ENCODE results near the gene ARHGEF37. TPM values are rescaled to one million over a fixed set of nuclear protein-coding genes. Genes with fewer than 3 reads are reported as not detected.

ARHGEF37 gene
- total and polyA plus RNA-seq, 4 donors, result 0.71 to 6.1 (median 2.7) TPM

DNA sequence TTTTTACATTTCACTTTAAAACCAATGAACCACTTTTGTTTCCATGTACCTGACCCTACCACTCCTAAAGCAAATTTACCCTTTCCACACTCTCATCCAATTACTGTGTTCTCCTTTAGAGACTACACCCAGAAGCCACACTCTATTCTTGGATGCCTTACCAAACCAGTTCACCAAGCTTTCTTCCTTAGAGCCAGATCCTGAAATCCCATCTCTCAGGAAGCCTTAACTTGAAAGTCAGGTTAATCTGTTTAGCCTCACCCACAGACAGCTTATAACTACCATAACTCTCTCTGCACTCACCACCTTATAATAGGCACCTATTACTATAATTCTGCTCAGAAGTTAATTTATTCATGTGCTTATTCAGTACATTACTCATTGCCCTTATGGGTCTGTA is 34.3 kb upstream of the ARHGEF37 start:
- no peak for DNase-seq (ENCODE audit: low spot score)
- TF ChIP-seq HNF4A (conservative IDR thresholded peaks at IDR 0.05) (no peak), YY1 (IDR thresholded peaks at IDR 0.05) (no peak), RXRA (IDR thresholded peaks at IDR 0.05) (no peak), FOXA1 (IDR thresholded peaks at IDR 0.05) (no peak), SP1 (IDR thresholded peaks at IDR 0.05) (no peak), EGR1 (IDR thresholded peaks at IDR 0.05; ENCODE audit: low read depth in 2 of 2) (no peak), GABPA (IDR thresholded peaks at IDR 0.05 in 1 of 2, conservative IDR thresholded peaks at IDR 0.05 in 1 of 2) (no peak), FOXA2 (IDR thresholded peaks at IDR 0.05) (no peak), HNF4G (IDR thresholded peaks at IDR 0.05) (no peak), NR2F2 (IDR thresholded peaks at IDR 0.05) (no peak)
- TF ChIP-seq, protein P1, sequence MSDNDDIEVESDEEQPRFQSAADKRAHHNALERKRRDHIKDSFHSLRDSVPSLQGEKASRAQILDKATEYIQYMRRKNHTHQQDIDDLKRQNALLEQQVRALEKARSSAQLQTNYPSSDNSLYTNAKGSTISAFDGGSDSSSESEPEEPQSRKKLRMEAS (IDR thresholded peaks at IDR 0.05), result no peak
- TF ChIP-seq, protein P2, sequence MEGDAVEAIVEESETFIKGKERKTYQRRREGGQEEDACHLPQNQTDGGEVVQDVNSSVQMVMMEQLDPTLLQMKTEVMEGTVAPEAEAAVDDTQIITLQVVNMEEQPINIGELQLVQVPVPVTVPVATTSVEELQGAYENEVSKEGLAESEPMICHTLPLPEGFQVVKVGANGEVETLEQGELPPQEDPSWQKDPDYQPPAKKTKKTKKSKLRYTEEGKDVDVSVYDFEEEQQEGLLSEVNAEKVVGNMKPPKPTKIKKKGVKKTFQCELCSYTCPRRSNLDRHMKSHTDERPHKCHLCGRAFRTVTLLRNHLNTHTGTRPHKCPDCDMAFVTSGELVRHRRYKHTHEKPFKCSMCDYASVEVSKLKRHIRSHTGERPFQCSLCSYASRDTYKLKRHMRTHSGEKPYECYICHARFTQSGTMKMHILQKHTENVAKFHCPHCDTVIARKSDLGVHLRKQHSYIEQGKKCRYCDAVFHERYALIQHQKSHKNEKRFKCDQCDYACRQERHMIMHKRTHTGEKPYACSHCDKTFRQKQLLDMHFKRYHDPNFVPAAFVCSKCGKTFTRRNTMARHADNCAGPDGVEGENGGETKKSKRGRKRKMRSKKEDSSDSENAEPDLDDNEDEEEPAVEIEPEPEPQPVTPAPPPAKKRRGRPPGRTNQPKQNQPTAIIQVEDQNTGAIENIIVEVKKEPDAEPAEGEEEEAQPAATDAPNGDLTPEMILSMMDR (IDR thresholded peaks at IDR 0.05; ENCODE audit: low read depth, low read length, missing input control), result no peak
- TF ChIP-seq, protein P3, sequence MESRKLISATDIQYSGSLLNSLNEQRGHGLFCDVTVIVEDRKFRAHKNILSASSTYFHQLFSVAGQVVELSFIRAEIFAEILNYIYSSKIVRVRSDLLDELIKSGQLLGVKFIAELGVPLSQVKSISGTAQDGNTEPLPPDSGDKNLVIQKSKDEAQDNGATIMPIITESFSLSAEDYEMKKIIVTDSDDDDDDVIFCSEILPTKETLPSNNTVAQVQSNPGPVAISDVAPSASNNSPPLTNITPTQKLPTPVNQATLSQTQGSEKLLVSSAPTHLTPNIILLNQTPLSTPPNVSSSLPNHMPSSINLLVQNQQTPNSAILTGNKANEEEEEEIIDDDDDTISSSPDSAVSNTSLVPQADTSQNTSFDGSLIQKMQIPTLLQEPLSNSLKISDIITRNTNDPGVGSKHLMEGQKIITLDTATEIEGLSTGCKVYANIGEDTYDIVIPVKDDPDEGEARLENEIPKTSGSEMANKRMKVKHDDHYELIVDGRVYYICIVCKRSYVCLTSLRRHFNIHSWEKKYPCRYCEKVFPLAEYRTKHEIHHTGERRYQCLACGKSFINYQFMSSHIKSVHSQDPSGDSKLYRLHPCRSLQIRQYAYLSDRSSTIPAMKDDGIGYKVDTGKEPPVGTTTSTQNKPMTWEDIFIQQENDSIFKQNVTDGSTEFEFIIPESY (IDR thresholded peaks at IDR 0.05), result no peak
- TF ChIP-seq, protein P4, sequence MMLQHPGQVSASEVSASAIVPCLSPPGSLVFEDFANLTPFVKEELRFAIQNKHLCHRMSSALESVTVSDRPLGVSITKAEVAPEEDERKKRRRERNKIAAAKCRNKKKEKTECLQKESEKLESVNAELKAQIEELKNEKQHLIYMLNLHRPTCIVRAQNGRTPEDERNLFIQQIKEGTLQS (IDR thresholded peaks at IDR 0.05), result no peak
- no peaks in the 10 kb centered on the region for H3K9me3 ChIP-seq (ENCODE audit: control insufficient read depth in 4 of 4, low read length in 3 of 4)
- H3K9ac ChIP-seq (ENCODE audit: low read depth in 1 of 2, low read length in 2 of 2), result no peak overlapping the region
- H3K36me3 ChIP-seq (ENCODE audit: control insufficient read depth in 4 of 4, insufficient read depth in 3 of 4, low read depth in 1 of 4, low read length in 3 of 4), result peaks cover 6 to 18% (median 8%) of the 10 kb centered on the region in 4 donors
- H3K27ac ChIP-seq (ENCODE audit: low read depth in 1 of 2, low read length in 2 of 2), result no peak overlapping the region
- H3K4me1 ChIP-seq (ENCODE audit: control insufficient read depth in 4 of 4, insufficient read depth in 4 of 4, low read length in 3 of 4), result peaks cover 11 to 46% (median 30%) of the 10 kb centered on the region in 4 donors
- no peaks in the 10 kb centered on the region for H3K27me3 ChIP-seq (ENCODE audit: control insufficient read depth in 4 of 4, insufficient read depth in 4 of 4, low read length in 3 of 4)
- no peak overlapping the region for H3K4me3 ChIP-seq (ENCODE audit: low read depth in 1 of 3, low read length in 3 of 3)

DNA sequence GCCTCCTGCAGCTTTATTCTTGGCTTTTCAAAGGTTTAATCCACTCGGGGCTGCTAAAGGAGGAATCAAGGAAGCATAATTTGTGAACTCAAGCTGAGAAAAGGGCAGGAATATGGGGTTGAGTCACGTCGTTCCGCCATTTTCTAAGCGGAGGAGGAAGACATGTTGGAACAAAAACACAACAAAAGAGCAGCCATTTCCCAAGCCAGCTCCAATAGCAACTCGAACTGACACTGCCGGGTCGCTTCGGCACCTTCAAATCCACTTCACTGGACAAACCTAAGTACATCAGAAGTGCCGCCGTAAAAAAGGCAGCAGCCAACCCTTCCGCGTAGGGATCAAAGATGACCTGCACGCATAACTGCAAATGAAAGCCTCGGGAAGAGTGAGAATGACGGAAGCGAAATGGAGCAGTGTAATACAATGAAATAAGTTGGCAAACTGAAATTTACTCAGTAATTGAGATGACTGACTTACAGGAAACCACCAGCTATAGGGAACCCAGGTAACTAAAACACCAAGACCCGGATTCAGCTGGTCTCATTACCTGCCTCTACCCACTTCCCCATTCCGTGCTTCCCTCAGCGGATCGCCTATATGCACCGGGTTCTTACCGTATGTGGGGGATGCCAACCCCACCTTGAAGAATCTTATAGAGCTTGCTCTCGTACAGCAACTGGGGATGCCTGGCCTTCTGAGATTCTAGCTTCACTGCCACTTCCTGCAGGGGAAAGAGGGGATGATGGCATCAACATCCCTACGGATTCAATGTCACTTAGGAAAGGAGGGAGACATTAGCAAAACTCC is 31.6 kb upstream of the ARHGEF37 start:
- 2% methylated on average over 25 of the region's 25 CpGs for WGBS
- Histone ChIP-seq H3K9me3 (ENCODE audit: control insufficient read depth in 4 of 4, low read length in 3 of 4) (no peaks in the 10 kb centered on the region), H3K36me3 (ENCODE audit: control insufficient read depth in 4 of 4, insufficient read depth in 3 of 4, low read depth in 1 of 4, low read length in 3 of 4) (peaks cover 5 to 18% (median 5%) of the 10 kb centered on the region in 4 donors), H3K4me1 (ENCODE audit: control insufficient read depth in 4 of 4, insufficient read depth in 4 of 4, low read length in 3 of 4) (peaks cover 9 to 39% (median 21%) of the 10 kb centered on the region in 4 donors), H3K9ac (ENCODE audit: low read depth in 1 of 2, low read length in 2 of 2) (peak overlapping the region; percentile 99 to 100), H3K4me3 (ENCODE audit: low read depth in 1 of 3, low read length in 3 of 3) (peak overlapping the region; percentile 71 to 99 (median 96)), H3K27ac (ENCODE audit: low read depth in 1 of 2, low read length in 2 of 2) (peak overlapping the region; percentile 94 to 95), H3K27me3 (ENCODE audit: control insufficient read depth in 4 of 4, insufficient read depth in 4 of 4, low read length in 3 of 4) (no peaks in the 10 kb centered on the region)
- TF ChIP-seq, protein P1 (IDR thresholded peaks at IDR 0.05), result no peak
- TF ChIP-seq YY1 (IDR thresholded peaks at IDR 0.05), result peak; percentile 97
- no peak for TF ChIP-seq FOXA1 (IDR thresholded peaks at IDR 0.05)
- no peak for TF ChIP-seq HNF4A (conservative IDR thresholded peaks at IDR 0.05)
- peak; percentile 26 for TF ChIP-seq NR2F2 (IDR thresholded peaks at IDR 0.05)
- TF ChIP-seq TAF1 (conservative IDR thresholded peaks at IDR 0.05), result peak; percentile 26
- TF ChIP-seq FOXA2 (IDR thresholded peaks at IDR 0.05), result no peak
- TF ChIP-seq RXRA (IDR thresholded peaks at IDR 0.05), result no peak
- DNase-seq (ENCODE audit: low spot score), result peak; percentile 56

Measured in liver (tissue), 9 donors.